ENCODE data around the gene ARHGEF6. TPM values are rescaled to one million over a fixed set of nuclear protein-coding genes. Genes with fewer than 3 reads are reported as not detected.

ARHGEF6 gene
- total RNA-seq, 1 donor, result 12.5 TPM

GRCh38 chrX:136679531-136679930, 101.2 kb downstream of the ARHGEF6 start:
- no peak for DNase-seq (ENCODE audit: low read depth)
- no peak overlapping the region for H3K4me3 ChIP-seq (ENCODE audit: low read depth, low read length)
- no peak for TF ChIP-seq CTCF (IDR thresholded peaks at IDR 0.05; ENCODE audit: insufficient read depth, low read depth, low read length)

GRCh38 chrX:136674270-136674985, 106.3 kb downstream of the ARHGEF6 start:
- no peak for TF ChIP-seq CTCF (IDR thresholded peaks at IDR 0.05; ENCODE audit: insufficient read depth, low read depth, low read length)
- H3K4me3 ChIP-seq (ENCODE audit: low read depth, low read length), result no peak overlapping the region

GRCh38 chrX:136671006-136671610, 109.6 kb downstream of the ARHGEF6 start:
- TF ChIP-seq CTCF (IDR thresholded peaks at IDR 0.05; ENCODE audit: insufficient read depth, low read depth, low read length), result no peak
- DNase-seq (ENCODE audit: low read depth), result no peak
- no peak overlapping the region for H3K4me3 ChIP-seq (ENCODE audit: low read depth, low read length)

More at GRCh38 chrX:136674270-136674985, 106.3 kb downstream of the ARHGEF6 start:
- no peak for DNase-seq (ENCODE audit: low read depth)

GRCh38 chrX:136667446-136668168, 113.1 kb downstream of the ARHGEF6 start:
- H3K4me3 ChIP-seq (ENCODE audit: low read depth, low read length), result no peak overlapping the region
- DNase-seq (ENCODE audit: low read depth), result no peak
- no peak for TF ChIP-seq CTCF (IDR thresholded peaks at IDR 0.05; ENCODE audit: insufficient read depth, low read depth, low read length)

- no peak for DNase-seq (ENCODE audit: low read depth)
- TF ChIP-seq CTCF (IDR thresholded peaks at IDR 0.05; ENCODE audit: insufficient read depth, low read depth, low read length), result no peak
- no peak overlapping the region for H3K4me3 ChIP-seq (ENCODE audit: low read depth, low read length)
These were observed 114.6 kb downstream of the ARHGEF6 start for GRCh38 chrX:136666088-136666487.

GRCh38 chrX:136665258-136665900, 115.4 kb downstream of the ARHGEF6 start:
- no peak overlapping the region for H3K4me3 ChIP-seq (ENCODE audit: low read depth, low read length)
- TF ChIP-seq CTCF (IDR thresholded peaks at IDR 0.05; ENCODE audit: insufficient read depth, low read depth, low read length), result no peak
- no peak for DNase-seq (ENCODE audit: low read depth)

Measured in fibroblast of villous mesenchyme (primary cell).